ENCODE data around the gene FHDC1. TPM values are rescaled to one million over a fixed set of nuclear protein-coding genes. Genes with fewer than 3 reads are reported as not detected.
A peak's percentile ranks its signal among the peaks of the same experiment; 100 is the strongest.

Gene FHDC1
- total RNA-seq, 1 experiment from 2014 or later, result 19.9 TPM

DNA sequence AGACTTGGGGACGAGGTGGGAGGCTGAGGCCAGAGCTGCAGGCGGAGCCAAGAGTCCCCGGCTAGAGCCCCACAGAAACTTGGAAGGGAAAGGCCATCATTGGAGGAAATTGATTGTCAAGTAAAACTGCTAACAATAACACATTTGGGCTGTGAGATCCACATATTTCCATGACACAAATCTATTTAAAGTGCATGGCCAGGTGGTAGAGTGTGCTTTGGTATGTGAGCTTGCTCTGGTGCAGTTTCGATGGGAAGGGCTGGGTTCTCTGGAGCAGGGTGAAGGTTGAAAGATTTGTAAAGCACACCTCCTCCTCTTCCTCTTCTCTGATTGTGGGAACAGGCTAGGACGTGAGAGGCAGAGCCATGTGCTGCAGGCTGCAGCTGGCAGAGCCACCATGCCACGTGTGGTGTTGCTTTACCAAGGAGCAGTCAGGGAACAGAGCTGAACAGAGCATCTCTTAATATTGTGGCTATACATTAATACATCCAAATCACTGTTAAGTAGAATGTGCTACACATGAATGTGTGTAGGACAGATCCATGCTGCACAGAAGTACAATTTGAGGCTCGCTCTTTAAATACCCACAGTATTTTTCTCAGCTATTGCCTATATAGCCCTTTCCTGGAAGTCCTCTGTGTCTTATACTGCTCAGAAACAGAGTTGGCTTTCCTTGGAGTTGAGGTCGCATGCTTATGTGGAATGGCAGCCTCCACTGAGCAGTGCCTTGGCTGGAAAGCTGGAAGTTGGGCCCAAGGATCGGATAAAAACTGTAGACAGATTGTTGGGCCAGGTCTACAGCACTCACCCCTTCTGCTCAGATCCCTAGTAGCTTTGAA lies 37.7 kb downstream of the FHDC1 start:
- H3K27me3 Mint-ChIP-seq (ENCODE audit: low read depth), result no peaks in the 10 kb centered on the region
- H3K27ac ChIP-seq (ENCODE audit: insufficient read length, low read depth, low read length), result no peak overlapping the region
- no peak for TF ChIP-seq CTCF (conservative IDR thresholded peaks at IDR 0.05)
- H2AFZ ChIP-seq (ENCODE audit: low read length), result no peak overlapping the region
- no peak overlapping the region for H3K4ac ChIP-seq (ENCODE audit: low read depth, low read length)
- H3K4me1 Mint-ChIP-seq, result no peaks in the 10 kb centered on the region
- no CpG with 5 or more reads among the region's 9 CpGs for WGBS (ENCODE audit: extremely low coverage, insufficient read length, low lambda C conversion rate)
- H4K91ac ChIP-seq (ENCODE audit: insufficient read length, low read depth, low read length), result no peak overlapping the region
- H3K14ac ChIP-seq (ENCODE audit: insufficient read depth, low read length), result no peak overlapping the region
- no peaks in the 10 kb centered on the region for H3K9me3 ChIP-seq (ENCODE audit: control insufficient read depth, low read depth, low read length)
- H2BK5ac ChIP-seq (ENCODE audit: insufficient read length, low read length), result no peak overlapping the region
- no peak overlapping the region for H2BK120ac ChIP-seq (ENCODE audit: low read depth, low read length, poor library complexity, severe bottlenecking)
- H4K8ac ChIP-seq (replicated peaks; ENCODE audit: insufficient read length, low read depth, low read length), result no peak overlapping the region
- H3K9ac ChIP-seq (ENCODE audit: extremely low read depth, insufficient read length, low read length), result no peak overlapping the region
- H3K9me3 Mint-ChIP-seq, result no peaks in the 10 kb centered on the region
- H3K27ac Mint-ChIP-seq, result peak overlapping the region in 1 of 3 experiments; percentile 78; a peak in 2 of 7 replicates
- H2AK5ac ChIP-seq (ENCODE audit: insufficient read length, low read length), result no peak overlapping the region
- no peak overlapping the region for H3K56ac ChIP-seq (ENCODE audit: insufficient read length, low read depth, low read length)
- H3K23me2 ChIP-seq (ENCODE audit: insufficient read length, low read depth, low read length, poor library complexity, severe bottlenecking), result no peaks in the 10 kb centered on the region
- H3K36me3 Mint-ChIP-seq (ENCODE audit: insufficient read depth in 1 of 3, low read depth in 3 of 3), result peaks cover 38 to 77% (median 62%) of the 10 kb centered on the region in 3 experiments; a peak in 6 of 7 replicates
- H3K4me3 Mint-ChIP-seq, result no peak overlapping the region
- H3K4me1 ChIP-seq (ENCODE audit: insufficient read depth, low read length), result no peaks in the 10 kb centered on the region
- H3K79me1 ChIP-seq (ENCODE audit: insufficient read depth, low read depth, low read length, poor library complexity, severe bottlenecking), result no peaks in the 10 kb centered on the region
- H3K27me3 ChIP-seq (ENCODE audit: insufficient read depth, low read length), result no peaks in the 10 kb centered on the region
- no peaks in the 10 kb centered on the region for H4K20me1 ChIP-seq (ENCODE audit: control insufficient read depth, insufficient read depth, insufficient read length)
- H3K23ac ChIP-seq (ENCODE audit: insufficient read length, low read depth, low read length), result no peak overlapping the region
- H2BK12ac ChIP-seq (ENCODE audit: insufficient read length, low read depth, low read length), result no peak overlapping the region
- no peak overlapping the region for H2BK20ac ChIP-seq (ENCODE audit: low read depth, low read length, poor library complexity, severe bottlenecking)
- H3T11ph ChIP-seq (ENCODE audit: low read length), result no peak overlapping the region
- H3K79me2 ChIP-seq (ENCODE audit: insufficient read depth, low read length), result no peaks in the 10 kb centered on the region
- no peak overlapping the region for H3K18ac ChIP-seq (ENCODE audit: insufficient read length, low read depth, low read length)
- no peak overlapping the region for H4K5ac ChIP-seq (ENCODE audit: insufficient read length, low read depth, low read length)
- no peak for DNase-seq
- H2BK15ac ChIP-seq (ENCODE audit: low read depth, low read length), result no peak overlapping the region
- no peak overlapping the region for H3K4me2 ChIP-seq (ENCODE audit: insufficient read depth, insufficient read length, low read length)

Data from H9 (cell line).